ENCODE results near the gene UTP4.
"Not testable (repeated sequence)": the region's sequence is repeated elsewhere in the genome, so short reads cannot be mapped to it uniquely, and the experiment has no call there.

UTP4 gene

DNA sequence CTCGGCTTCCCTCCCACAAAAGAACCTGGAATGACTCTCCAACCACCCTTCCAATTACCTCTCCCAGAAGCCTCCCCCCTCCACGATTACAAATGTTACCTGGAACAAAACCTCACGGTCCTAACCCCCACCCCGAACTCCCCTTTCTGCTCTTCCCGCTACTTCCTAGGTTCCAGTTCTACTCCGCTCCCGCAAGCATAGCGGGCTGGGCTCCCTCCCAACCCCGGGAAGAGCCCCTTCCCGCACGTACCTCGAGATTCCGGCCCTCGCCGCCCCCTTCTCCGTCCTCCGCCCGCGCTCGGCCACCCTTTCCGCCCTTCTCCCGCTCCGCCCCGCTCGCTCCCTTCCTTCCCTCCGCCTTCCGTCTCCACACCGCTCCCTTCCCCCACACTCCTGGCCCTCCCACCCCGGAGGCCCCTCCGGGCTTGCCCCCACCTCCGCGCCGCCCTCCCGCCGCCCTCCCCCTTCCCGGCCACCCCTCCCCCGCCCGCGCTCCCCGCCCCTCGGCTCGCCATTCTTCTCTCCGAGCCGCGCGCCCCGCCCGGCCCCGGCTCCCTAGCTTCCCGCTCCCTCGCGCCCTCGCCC, 518 bp upstream of the UTP4 start:
- DNase-seq: peak; percentile 55

- no peak for DNase-seq
Observed at GRCh38 chr16:69133373-69133954, 1.0 kb downstream of the UTP4 start.

DNA sequence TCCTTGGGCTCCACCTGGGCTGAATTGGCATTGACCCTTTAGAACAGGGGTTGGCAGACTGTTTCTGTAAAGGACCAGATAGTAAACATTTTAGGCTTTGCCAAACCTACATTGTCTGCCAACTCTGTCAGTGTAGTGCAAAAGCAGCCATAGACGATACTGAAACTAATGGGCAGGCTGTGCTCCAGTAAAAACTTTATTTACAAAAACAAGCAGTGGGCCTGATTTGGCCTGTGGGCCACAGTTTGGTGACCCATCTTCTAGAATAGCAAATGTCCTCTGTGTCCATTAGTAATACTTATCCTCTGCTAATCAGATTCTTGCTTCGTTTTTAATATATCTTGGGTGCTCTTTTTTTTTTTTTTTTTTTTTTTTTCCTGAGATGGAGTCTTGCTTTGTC, 6.2 kb downstream of the UTP4 start:
- no peak for DNase-seq

GRCh38 chr16:69139464-69139863, 7.0 kb downstream of the UTP4 start:
- not testable (repeated sequence) for DNase-seq

DNA sequence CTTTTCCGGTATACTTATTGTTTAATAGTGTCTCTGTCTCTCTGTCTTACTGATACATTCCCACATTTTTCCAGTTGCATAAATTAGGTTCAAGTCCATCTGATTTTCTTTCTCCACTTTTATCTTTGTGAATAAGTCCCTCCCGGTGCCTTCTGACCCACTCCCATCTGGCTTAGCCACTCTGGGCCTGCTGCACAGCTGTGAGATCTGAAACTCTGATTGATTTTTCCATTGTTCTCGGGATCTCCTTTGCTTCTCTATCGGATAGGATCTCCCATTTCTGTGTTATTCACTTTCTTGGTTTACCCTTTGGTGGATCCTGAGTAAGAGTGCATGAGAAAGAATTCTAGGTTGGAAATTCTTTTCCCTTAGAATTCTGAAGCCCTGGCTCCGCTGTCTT, 8.6 kb downstream of the UTP4 start:
- no peak for DNase-seq

- DNase-seq: no peak
Observed at GRCh38 chr16:69141936-69142335, 9.5 kb downstream of the UTP4 start.

GRCh38 chr16:69143116-69143515, 10.7 kb downstream of the UTP4 start:
- DNase-seq: no peak

GRCh38 chr16:69145658-69146057, 13.2 kb downstream of the UTP4 start:
- no peak for DNase-seq

DNA sequence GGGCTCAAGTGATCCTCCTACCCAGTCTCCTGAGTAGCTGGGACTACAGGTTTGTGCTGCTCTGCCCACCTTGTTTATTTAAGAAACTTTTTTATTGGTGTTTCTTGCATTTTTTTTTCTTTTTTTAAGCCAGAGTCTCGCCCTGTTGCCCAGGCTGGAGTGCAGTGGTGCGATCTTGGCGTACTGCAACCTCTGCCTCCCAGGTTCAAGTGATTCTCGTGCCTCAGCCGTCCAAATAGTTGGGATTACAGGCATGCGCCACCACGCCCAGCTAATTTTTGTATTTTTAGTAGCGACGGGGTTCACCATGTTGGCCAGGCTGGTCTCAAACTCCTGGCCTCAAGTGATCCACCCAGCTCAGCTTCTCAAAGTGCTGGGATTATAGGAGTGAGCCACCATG, 17.2 kb downstream of the UTP4 start:
- DNase-seq: not testable (repeated sequence)

DNA sequence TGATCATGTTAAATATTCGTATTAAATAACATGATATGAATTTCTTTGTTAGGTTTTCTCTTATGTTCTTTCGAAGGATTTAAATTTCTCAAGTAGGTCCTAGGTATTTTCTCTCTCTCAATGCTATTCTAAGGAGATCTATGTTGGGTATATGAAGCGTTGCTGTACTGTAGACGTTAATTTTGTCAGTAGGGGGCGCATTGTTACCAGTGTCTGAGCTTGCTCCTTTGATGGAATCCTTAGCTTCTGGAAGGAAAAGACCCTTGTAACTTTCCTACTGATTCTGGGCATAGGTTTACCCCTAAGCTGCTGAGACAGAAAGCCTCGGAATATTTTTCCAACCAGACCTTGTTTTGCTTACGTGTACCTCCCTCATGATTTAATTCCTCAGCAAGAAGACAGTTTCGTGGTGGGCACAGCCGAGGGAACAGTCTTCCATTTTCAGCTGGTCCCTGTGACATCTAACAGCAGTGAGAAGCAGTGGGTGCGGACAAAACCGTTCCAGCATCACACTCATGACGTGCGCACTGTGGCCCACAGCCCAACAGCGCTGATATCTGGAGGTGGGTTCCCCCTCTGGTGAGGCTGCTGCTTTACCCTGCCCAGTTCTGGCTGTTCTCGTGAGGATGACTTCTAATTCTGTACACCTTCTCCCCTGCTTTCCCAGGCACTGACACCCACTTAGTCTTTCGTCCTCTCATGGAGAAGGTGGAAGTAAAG, 17.9 kb downstream of the UTP4 start:
- no peak for DNase-seq

- no peak for DNase-seq
Observed at GRCh38 chr16:69157196-69157595, 24.7 kb downstream of the UTP4 start.

DNA sequence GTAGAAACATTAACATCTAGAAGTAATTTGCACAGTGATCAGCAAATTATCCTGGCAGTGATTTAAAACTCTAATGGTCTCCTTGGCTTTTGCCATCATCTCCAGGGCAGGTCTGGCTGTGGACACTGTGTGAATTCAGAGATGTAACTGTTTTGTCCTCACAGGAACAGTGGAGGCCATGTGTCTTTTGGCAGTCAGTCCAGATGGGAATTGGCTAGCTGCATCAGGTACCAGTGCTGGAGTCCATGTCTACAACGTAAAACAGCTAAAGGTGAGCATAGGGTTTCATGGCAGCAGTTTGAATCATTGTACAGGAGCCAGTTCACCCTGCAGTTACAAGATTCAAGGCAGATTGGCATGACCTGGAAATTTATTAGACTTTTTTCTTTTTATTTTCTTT, 27.7 kb downstream of the UTP4 start:
- no peak for DNase-seq

- no peak for DNase-seq
Observed at GRCh38 chr16:69165584-69165983, 33.1 kb downstream of the UTP4 start.

DNA sequence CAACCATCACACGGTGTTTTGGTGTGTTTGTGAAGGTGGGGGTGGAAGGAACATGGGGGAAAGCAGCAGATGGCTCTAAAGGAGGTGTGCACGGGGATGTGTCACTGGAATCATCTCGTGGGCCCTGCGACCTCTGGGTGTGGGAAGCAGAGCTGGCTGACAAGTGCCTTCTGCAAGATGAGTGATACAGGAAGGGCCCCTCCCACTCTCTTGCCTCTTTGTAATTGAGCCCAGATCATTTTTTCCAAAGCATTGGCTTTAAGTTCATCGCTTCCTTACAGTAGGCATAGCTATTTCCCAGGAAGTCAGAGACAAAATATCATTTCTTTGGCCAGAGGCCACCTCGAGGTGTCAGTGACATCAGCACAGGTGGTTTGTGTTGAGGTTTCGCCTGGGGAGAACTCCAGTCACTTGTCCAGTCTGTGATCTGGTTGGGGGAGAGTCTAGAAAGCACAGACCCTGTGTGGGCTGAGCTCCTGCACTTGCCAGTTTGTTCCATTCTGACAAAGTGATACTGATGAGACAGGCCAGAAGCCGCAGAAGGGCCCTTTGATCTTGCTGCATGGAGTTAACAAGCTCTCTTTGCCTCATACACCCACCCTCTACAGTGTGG, 33.9 kb downstream of the UTP4 start:
- DNase-seq: no peak

DNA sequence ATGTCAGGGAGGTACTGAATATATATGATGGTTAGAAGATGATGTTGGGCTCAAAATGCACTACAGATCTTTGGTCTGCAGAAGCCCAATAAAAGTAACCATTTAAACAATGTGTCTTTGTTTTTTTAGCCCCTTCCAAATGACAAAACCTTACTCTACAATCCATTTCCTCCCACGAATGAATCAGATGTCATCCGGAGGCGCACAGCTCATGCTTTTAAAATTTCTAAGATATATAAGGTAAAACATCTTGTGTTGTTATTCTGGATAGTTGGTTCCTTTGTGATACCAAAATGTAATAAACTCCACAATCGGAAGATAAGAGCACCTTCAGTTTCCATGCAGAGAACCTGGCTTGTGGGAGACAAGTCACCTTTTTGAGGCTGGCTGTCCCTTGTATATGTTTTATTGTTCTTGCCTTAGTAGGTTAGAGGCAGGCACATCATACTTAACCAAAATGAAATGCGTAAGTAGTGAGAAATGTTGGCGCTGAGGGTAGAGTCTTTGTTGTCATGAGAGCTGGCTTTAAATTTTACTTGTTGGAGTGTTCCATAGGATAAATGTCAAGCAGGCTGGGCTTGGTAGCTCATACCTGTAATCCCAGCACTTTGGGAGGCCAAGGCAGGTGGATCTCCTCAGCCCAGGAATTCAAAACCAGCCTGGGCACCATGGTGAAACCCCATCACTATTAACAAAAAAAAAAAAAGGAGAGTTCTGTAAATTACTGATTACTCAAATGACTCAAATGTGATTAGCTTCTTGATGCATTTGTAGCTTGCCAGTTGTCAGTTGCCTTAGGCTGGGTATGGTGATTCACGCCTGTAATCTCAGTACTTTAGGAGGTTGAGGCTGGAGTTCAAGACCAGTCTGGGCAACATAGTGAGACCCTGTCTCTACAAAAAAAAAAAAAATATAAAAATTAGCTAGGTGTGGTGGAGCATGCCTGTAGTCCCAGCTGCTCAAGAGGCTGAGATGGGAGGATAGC, 34.8 kb downstream of the UTP4 start:
- DNase-seq: no peak

DNA sequence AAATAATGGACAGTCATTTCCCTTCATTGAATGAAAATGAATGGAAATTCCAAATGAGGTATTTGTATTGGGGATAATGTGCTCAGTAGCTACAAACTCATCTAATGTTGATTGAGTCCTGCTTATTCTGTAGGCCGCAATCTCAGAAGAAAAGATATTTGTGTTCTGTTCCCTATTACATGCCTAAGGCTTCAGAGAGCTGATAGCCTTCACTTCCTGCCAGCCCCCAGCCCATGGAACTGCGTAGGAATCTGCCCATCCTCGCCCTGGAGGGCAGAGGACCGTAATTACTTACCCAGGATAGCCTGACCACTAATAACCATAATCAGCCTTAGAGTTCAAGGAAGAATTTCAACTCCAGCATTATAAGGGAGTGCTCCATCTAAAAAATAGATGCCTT, 36.6 kb downstream of the UTP4 start:
- DNase-seq: no peak

- DNase-seq: no peak
Observed at GRCh38 chr16:69169607-69170352, 37.3 kb downstream of the UTP4 start.

- DNase-seq: no peak
Observed at GRCh38 chr16:69171325-69172084, 39.1 kb downstream of the UTP4 start.

DNA sequence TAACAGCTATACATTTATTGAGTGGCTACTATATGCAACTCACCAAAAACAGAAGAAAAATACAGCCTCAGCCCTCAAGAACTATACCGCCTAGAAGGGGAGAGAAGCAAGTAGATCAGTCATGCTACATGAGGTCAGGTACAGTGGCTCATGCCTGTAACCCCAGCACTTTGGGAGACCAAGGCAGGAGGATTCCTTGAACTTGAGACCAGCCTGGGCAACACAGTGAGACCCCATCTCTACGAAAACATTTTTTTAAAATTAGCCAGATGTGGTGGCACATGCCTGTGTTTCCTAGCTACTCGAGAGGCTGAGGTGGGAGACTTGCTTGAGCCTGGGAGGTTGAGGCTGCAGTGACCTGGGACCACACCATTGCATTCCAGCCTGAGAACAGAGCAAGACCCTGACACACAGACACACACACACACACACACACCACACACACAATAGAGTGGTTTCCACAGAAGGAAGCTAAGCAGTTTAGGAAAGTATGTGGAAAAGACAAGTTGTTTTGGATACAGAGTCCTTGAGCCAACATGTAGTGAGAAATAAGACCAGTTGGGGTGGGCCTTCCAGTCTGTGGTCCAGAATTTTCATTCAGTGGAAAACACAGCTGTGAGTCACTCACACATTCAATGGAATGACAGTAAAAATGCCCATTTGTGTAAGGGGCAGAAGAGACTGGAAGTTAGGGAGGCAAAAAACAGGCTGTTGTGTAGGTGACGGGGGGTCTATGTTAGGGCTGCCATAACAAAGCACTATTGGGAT, 43.8 kb downstream of the UTP4 start:
- no peak for DNase-seq

- DNase-seq: peak; percentile 29
Observed at GRCh38 chr16:69179328-69180010, 47.0 kb downstream of the UTP4 start.
